Adrenal gland (tissue), 12 donors: ENCODE measurements around the gene MIGA2. TPM values are rescaled to one million over a fixed set of nuclear protein-coding genes. Genes with fewer than 3 reads are reported as not detected.

ENCODE experiments used
- DNase-seq, 7 donors: peaks; one replicate each; pipeline ENCODE4 v3.0.0-alpha.2; 2019 to 2020
- H3K27ac ChIP-seq, 5 donors: fragments of 200-600 bp; sonication (generic) in 4 of 5; 1 replicate in 3 of 5; 2 replicates in 2 of 5; pipeline versions ENCODE4 v1.5.1 to v1.8.0; 2016 to 2020; ENCODE audit warnings: mild to moderate bottlenecking in 1 of 5
- H3K27me3 ChIP-seq: fragments of 200-600 bp; 2 replicates; pipeline ENCODE4 v1.8.0; 2021
- H3K36me3 ChIP-seq, 2 donors: fragments of 200-600 bp; replicated peaks in 1 of 2; 1 replicate in 1 of 2; 2 replicates in 1 of 2; pipeline versions ENCODE4 v1.5.1 to v1.8.0; 2018 to 2022
- H3K4me1 ChIP-seq, 2 donors: fragments of 200-600 bp; replicated peaks in 1 of 2; 1 replicate in 1 of 2; 2 replicates in 1 of 2; pipeline versions ENCODE4 v1.5.1 to v1.8.0; 2018 to 2021
- H3K4me3 ChIP-seq, 4 donors: fragments of 200-600 bp; sonication (generic) in 3 of 4; one replicate each; pipeline ENCODE4 v1.5.1; 2016 to 2018
- H3K9me3 ChIP-seq, 3 donors: fragments of 200-600 bp; sonication (generic) in 1 of 3; replicated peaks in 1 of 3; 1 replicate in 2 of 3; 2 replicates in 1 of 3; pipeline versions ENCODE4 v1.5.1 to v1.8.0; 2016 to 2021
- POLR2A ChIP-seq, 2 donors: fragments of 450-650 bp; IDR thresholded peaks; one replicate each; pipeline ENCODE4 v1.6.1; 2017; ENCODE audit warnings: antibody characterized with exemption in 2 of 2, mild to moderate bottlenecking in 2 of 2, moderate library complexity in 1 of 2
- WGBS, 4 donors: extraction: QIAGEN DNeasy Blood & Tissue Kit in 2 of 4; methylation state at CpG; one replicate each; pipeline versions ENCODE4 v1.1.5 to v1.1.7; 2013 to 2017; 5-methylcytosine and 5-hydroxymethylcytosine counted together
- intact Hi-C, 2 donors: fragments of 100-400 bp; cut with DNase I; formaldehyde crosslinking; loops; one replicate each; pipeline versions ENCODE4 v1.14.1 to v1.15.0; 2022 to 2023
- polyA plus RNA-seq, 3 donors: library from polyadenylated mRNA; stranded (reverse); fragments of 200-250 nt in 2 of 3; fragments of 350-450 nt in 1 of 3; fragmentation: Illumina TruSeq in 1 of 3; extraction: RNeasy Lipid Tissue Mini Kit (QIAGEN cat#74804) in 1 of 3; gene quantifications; one replicate each; pipeline ENCODE4 v1.2.3, GENCODE V29; 2013 to 2014
- total RNA-seq, 9 donors: library from RNA; depleted of rRNA in 4 of 9; stranded (reverse); fragments of >200 nt in 4 of 9; fragments of 120-200 nt in 1 of 9; fragmentation: NEBNext Ultra II Directional in 1 of 9; extraction: Animal tissue kit (Norgen Biotek cat#: 25700) in 1 of 9; gene quantifications; one replicate each; pipeline versions ENCODE4 v1.1.0 to v1.2.4, GENCODE V29; 2013 to 2023
- TF ChIP-seq, protein P1 (sequence below), 6 experiments: fragments of 450-650 bp in 4 of 6; fragments of 200-600 bp in 2 of 6; sonication (generic) in 1 of 6; IDR thresholded peaks; 1 replicate in 5 of 6; 2 replicates in 1 of 6; pipeline versions ENCODE4 v1.5.1 to v1.8.0; 2016 to 2021; ENCODE audit warnings: antibody characterized with exemption in 6 of 6, mild to moderate bottlenecking in 2 of 6, moderate library complexity in 1 of 6
- donor health status: healthy with polysubstance abuse.
- donor health status: Bipolar disorder and iron deficiency.
- donor health status: DM: yes; HTN: yes; CAD: no.
- donor health status: DM: no; HTN: no; CAD: no.
- donor health status: DM: no; HTN: no; CAD: no.
- donor health status: DM: yes; HTN: yes; CAD: no.

The MIGA2 gene
- total and polyA plus RNA-seq, 12 donors = 8.9 to 74.6 (median 43.7) TPM

DNA sequence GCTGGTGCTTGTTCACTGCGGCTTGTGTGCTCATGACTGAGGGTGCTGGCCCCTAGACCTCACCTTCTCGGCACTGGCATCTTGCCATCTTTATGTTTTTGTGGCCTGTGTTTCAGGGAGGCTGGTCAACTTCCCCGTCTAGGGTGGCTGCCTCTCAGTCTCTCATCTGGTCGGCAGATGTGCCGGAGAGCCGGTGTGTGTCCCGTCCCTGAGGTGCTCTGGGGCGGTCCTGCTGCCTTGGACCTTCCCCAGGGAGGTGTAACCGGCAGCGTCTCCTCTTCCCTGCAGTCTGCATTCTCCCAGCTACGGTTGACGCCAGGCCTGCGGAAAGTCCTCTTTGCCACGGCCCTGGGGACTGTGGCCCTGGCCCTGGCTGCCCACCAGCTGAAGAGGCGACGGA lies 5.6 kb downstream of the MIGA2 start:
- Histone ChIP-seq H3K27ac (no peak overlapping the region), H3K4me3 (no peak overlapping the region), H3K36me3 (peaks cover 0 to 43% of the 10 kb centered on the region in 2 donors), H3K9me3 (no peaks in the 10 kb centered on the region), H3K27me3 (no peaks in the 10 kb centered on the region), H3K4me1 (peaks cover 15 to 18% of the 10 kb centered on the region in 2 donors)
- TF ChIP-seq, protein P1, sequence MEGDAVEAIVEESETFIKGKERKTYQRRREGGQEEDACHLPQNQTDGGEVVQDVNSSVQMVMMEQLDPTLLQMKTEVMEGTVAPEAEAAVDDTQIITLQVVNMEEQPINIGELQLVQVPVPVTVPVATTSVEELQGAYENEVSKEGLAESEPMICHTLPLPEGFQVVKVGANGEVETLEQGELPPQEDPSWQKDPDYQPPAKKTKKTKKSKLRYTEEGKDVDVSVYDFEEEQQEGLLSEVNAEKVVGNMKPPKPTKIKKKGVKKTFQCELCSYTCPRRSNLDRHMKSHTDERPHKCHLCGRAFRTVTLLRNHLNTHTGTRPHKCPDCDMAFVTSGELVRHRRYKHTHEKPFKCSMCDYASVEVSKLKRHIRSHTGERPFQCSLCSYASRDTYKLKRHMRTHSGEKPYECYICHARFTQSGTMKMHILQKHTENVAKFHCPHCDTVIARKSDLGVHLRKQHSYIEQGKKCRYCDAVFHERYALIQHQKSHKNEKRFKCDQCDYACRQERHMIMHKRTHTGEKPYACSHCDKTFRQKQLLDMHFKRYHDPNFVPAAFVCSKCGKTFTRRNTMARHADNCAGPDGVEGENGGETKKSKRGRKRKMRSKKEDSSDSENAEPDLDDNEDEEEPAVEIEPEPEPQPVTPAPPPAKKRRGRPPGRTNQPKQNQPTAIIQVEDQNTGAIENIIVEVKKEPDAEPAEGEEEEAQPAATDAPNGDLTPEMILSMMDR (IDR thresholded peaks at IDR 0.05) = no peak
- TF ChIP-seq POLR2A (IDR thresholded peaks at IDR 0.05) = no peak
- 86 to 97% (median 90%) methylated on average over 13 to 16 of the region's 16 CpGs for WGBS, 4 donors
- intact Hi-C loops = no loop called here
- DNase-seq = no peak

DNA sequence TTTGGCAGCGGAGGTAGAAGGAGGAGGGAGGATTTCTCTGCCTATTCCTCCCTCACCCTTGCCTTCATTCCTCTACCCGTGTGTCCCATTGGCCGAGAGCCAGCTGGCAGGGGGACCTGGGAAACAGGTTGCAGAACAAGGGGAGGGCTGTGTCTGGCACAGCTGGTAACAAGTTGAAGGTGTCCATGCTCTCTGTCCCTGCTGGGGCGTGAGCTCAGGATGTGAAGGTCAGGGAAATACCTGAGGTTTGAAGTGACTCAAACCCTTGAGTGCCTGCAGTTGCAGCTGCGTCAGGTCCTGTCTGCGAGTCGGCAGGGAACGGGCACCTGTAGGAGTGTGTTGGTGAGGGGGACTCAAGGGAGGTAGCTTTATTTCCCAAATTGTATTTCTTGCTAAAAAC lies 16.2 kb downstream of the MIGA2 start:
- H3K4me1 ChIP-seq = no peaks in the 10 kb centered on the region
- no peak overlapping the region for H3K27ac ChIP-seq
- 75 to 83% (median 76%) methylated on average over 8 of the region's 8 CpGs for WGBS, 4 donors
- no peaks in the 10 kb centered on the region for H3K27me3 ChIP-seq
- DNase-seq = peak in 6 of 7 donors; percentile 48 to 73 (median 64)
- TF ChIP-seq, protein P1 (IDR thresholded peaks at IDR 0.05) = no peak
- no peak for TF ChIP-seq POLR2A (IDR thresholded peaks at IDR 0.05)
- H3K9me3 ChIP-seq = no peaks in the 10 kb centered on the region
- H3K4me3 ChIP-seq = no peak overlapping the region
- peaks cover 0 to 54% of the 10 kb centered on the region in 2 donors for H3K36me3 ChIP-seq
- intact Hi-C loops = no loop called here

DNA sequence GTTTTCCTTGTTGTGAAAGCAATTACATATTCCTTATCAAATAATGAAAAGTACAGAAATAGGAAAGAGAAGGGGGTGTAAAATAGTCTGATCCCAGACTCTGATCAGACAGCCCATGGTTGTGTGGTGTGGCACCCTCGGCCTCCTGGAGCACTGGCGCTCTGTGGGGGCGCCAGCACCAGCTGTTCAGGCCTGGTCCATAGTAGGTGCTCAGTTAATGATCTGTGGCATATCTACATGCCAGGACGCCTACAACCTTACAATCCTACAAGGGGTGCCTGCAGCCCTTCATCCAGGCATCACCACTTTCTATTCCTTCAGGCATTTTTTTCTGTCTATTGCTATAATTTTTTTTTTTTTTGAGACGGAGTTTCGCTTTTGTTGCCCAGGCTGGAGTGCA lies 16.6 kb downstream of the MIGA2 start:
- no peak for TF ChIP-seq POLR2A (IDR thresholded peaks at IDR 0.05)
- TF ChIP-seq, protein P1 (IDR thresholded peaks at IDR 0.05) = no peak
- Histone ChIP-seq H3K27ac (no peak overlapping the region), H3K4me3 (no peak overlapping the region), H3K27me3 (no peaks in the 10 kb centered on the region), H3K36me3 (peaks cover 0 to 50% of the 10 kb centered on the region in 2 donors), H3K4me1 (no peaks in the 10 kb centered on the region), H3K9me3 (no peaks in the 10 kb centered on the region)
- DNase-seq = no peak
- intact Hi-C loops = no loop called here
- WGBS, 4 donors = 87 to 90% (median 90%) methylated on average over 6 of the region's 6 CpGs

DNA sequence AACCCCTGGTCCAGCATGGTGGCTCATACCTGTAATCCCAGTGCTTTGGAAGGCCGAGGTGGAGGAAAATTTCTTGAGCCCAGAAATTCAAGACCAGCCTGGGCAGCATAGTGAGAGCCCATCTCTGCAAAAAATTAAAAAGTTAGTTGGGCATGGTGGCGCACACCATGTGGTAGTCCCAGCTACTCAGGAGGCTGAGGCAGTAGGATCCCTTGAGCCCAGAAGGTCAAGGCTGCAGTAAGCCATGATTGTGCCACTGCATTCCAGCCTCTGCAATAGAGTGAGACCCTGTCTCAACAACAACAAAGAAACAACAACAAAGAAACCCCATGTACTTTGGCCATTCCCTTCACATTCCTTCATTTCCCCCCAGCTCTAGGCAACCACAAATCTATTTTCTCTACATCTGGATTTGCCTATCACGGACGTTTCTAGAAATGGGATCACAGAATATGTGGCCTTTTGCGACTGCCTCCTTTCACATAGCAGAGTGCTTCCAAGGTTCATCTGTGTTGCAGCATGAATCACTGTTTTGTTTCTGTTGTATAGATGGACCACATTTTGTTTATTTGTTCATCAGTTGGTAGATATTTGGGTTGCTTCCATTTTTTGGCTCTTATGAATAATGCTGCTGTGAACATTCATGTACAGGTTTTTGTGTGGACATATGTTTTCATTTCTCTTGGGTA lies 17.9 kb downstream of the MIGA2 start:
- no peak overlapping the region for H3K27ac ChIP-seq
- intact Hi-C loops = no loop called here
- 62 to 78% (median 73%) methylated on average over 5 of the region's 5 CpGs for WGBS, 4 donors
- H3K4me3 ChIP-seq = no peak overlapping the region
- H3K27me3 ChIP-seq = no peaks in the 10 kb centered on the region
- TF ChIP-seq, protein P1 (IDR thresholded peaks at IDR 0.05) = no peak
- TF ChIP-seq POLR2A (IDR thresholded peaks at IDR 0.05) = no peak
- H3K36me3 ChIP-seq = peaks cover 0 to 39% of the 10 kb centered on the region in 2 donors
- H3K4me1 ChIP-seq = no peaks in the 10 kb centered on the region
- DNase-seq = no peak
- no peaks in the 10 kb centered on the region for H3K9me3 ChIP-seq
